HEK293 (cell line): ENCODE results near the gene BICD1.

Experiments
- CTCF ChIP-seq: fragments of 450-650 bp; formaldehyde crosslinking; IDR thresholded peaks from 2 replicates; pipeline ENCODE4 v1.5.1; 2016; ENCODE audit warnings: missing biosample characterization, missing genetic modification characterization
- REST ChIP-seq: fragments of 450-650 bp; formaldehyde crosslinking; IDR thresholded peaks from 2 replicates; pipeline ENCODE4 v1.5.1; 2016; ENCODE audit warnings: missing biosample characterization, missing genetic modification characterization
- ZNF274 ChIP-seq, 2 experiments: fragments of 200-500 bp in 1 of 2; fragments of 450-650 bp in 1 of 2; sonication (Bioruptor generic) in 1 of 2; formaldehyde crosslinking in 1 of 2; IDR thresholded peaks; 2 replicates each; pipeline versions ENCODE4 v1.5.1 to v1.6.1; 2014 to 2016; ENCODE audit warnings: borderline replicate concordance in 1 of 2, inconsistent platforms in 1 of 2, low read length in 1 of 2, missing biosample characterization in 1 of 2, missing genetic modification characterization in 1 of 2
- ZNF324 ChIP-seq: fragments of 450-650 bp; formaldehyde crosslinking; IDR thresholded peaks from 2 replicates; pipeline ENCODE4 v1.5.1; 2016; ENCODE audit warnings: missing biosample characterization, missing genetic modification characterization

GRCh38 chr12:32134101-32134888 lies 27.6 kb downstream of the BICD1 start:
- TF ChIP-seq REST (no peak), ZNF324 (tag by site-specific recombination) (no peak), CTCF (tag by site-specific recombination) (no peak), ZNF274 (IDR thresholded peaks at IDR 0.05; ENCODE audit: low read length) (no peak), ZNF274 (tag by site-specific recombination; IDR thresholded peaks at IDR 0.05; ENCODE audit: borderline replicate concordance) (no peak)
